GM10266 (cell line): Measurements from ENCODE around the gene BTBD19.
"Not testable (repeated sequence)": the region's sequence is repeated elsewhere in the genome, so short reads cannot be mapped to it uniquely, and the experiment has no call there.

Source experiments
- DNase-seq: peaks from one replicate; pipeline ENCODE4 v3.0.0; 2012; ENCODE audit errors: extremely low spot score
- TF ChIP-seq, protein P1 (sequence below): IDR thresholded peaks from 2 replicates; pipeline ENCODE4 v1.5.1; 2012; ENCODE audit warnings: mild to moderate bottlenecking, low read depth; ENCODE audit not compliant: control insufficient read depth, insufficient read depth; ENCODE audit errors: missing control alignments

Gene BTBD19

GRCh38 chr1:44835738-44836675, 27.7 kb downstream of the BTBD19 start:
- peak; percentile 87 for DNase-seq
- TF ChIP-seq, protein P1, sequence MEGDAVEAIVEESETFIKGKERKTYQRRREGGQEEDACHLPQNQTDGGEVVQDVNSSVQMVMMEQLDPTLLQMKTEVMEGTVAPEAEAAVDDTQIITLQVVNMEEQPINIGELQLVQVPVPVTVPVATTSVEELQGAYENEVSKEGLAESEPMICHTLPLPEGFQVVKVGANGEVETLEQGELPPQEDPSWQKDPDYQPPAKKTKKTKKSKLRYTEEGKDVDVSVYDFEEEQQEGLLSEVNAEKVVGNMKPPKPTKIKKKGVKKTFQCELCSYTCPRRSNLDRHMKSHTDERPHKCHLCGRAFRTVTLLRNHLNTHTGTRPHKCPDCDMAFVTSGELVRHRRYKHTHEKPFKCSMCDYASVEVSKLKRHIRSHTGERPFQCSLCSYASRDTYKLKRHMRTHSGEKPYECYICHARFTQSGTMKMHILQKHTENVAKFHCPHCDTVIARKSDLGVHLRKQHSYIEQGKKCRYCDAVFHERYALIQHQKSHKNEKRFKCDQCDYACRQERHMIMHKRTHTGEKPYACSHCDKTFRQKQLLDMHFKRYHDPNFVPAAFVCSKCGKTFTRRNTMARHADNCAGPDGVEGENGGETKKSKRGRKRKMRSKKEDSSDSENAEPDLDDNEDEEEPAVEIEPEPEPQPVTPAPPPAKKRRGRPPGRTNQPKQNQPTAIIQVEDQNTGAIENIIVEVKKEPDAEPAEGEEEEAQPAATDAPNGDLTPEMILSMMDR, result peak; percentile 80

DNA sequence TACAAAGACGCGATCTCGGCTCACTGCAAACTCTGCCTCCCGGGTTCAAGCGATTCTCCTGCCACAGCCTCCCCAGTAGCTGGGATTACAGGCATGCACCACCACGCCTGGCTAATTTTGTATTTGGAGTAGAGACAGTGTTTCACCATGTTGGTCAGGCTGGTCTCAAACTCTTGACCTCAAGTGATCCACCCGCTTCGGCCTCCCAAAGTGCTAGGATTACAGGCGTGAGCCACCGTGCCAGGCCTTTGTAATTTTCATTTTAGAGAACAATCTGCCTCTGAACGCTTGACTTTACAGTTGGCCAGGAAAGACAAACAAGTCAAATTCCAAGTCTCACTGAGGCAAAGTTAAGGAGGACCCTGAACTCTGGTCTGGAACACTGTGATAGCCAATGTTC, 30.0 kb downstream of the BTBD19 start:
- DNase-seq, result not testable (repeated sequence)

GRCh38 chr1:44839576-44839975, 31.3 kb downstream of the BTBD19 start:
- TF ChIP-seq, protein P1, result no peak
- DNase-seq, result no peak

DNA sequence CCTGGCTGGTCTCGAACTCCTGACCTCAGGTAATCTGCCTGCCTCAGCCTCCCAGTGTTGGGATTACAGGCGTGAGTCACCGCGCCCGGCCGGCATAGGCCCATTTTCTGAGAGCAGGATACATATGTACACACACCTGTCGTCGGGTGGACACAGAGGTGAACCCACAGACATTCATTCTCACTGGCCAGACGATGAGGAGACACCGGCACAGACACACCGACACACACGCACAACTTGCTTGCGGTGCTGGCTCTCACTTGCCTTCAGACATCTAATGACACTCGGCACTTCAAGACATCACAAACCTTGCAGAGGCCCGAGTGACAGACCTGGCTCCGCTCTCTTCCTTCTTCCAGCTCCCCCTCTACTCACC, 34.2 kb downstream of the BTBD19 start:
- no peak for DNase-seq
- TF ChIP-seq, protein P1, result no peak

- DNase-seq, result peak; percentile 75
- TF ChIP-seq, protein P1, result no peak
Observed at GRCh38 chr1:44842862-44843655, 34.7 kb downstream of the BTBD19 start, which contains the start of gene PTCH2. Gene PTCH2 (minus strand): TSS chr1:44843253. CDS start chr1:44842932, 321 bp downstream.

DNA sequence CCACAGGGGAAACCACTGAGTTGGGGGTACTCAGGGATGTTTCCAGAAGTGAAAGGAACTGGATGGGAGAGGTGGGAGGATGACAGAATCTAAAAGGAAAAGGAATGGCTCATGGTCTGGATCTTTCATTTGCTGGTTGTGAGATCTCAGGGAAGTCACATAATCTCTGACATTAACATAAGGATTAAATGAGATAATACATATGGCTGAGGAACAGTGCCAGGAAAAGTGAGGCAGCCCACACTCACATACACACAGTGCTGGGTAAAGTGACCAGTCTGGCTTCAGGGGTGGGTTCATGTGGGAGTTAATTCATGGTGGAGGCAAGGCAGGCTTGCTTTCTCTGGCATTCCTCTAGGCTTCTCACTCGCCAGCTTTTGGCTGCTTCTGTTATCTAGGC, 38.7 kb downstream of the BTBD19 start:
- DNase-seq, result no peak
- TF ChIP-seq, protein P1, result no peak

DNA sequence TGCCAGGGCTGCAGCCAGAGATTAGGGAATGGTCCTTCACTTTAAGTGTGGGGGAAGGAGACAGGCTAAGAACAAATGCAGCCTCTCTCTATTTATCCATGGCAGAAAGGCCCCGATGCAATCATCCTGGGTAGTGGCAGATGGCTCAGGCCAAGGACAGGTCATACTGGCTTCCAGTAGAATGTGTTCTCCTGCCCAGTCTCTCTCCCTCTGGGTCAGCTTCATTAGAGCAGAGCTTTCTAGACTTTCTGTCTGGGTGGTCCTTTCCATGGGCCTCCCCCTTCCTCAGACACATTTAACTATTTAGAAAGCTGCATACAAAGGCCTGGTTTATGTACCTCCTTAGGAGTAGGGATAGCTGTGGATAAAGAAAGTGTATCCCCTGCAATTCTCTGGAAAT, 39.5 kb downstream of the BTBD19 start:
- no peak for DNase-seq
- TF ChIP-seq, protein P1, result no peak
